CD4-positive, alpha-beta T cell treated with Interleukin-12 subunit alpha and Interleukin-12 subunit beta, for 1 hour (primary cell): ENCODE data around the gene RIC1.
"Not testable (repeated sequence)": the region's sequence is repeated elsewhere in the genome, so short reads cannot be mapped to it uniquely, and the experiment has no call there.

Experiments used
- DNase-seq: peaks from one replicate; pipeline ENCODE4 v3.0.0-alpha.2; 2020

The RIC1 gene, protein sequence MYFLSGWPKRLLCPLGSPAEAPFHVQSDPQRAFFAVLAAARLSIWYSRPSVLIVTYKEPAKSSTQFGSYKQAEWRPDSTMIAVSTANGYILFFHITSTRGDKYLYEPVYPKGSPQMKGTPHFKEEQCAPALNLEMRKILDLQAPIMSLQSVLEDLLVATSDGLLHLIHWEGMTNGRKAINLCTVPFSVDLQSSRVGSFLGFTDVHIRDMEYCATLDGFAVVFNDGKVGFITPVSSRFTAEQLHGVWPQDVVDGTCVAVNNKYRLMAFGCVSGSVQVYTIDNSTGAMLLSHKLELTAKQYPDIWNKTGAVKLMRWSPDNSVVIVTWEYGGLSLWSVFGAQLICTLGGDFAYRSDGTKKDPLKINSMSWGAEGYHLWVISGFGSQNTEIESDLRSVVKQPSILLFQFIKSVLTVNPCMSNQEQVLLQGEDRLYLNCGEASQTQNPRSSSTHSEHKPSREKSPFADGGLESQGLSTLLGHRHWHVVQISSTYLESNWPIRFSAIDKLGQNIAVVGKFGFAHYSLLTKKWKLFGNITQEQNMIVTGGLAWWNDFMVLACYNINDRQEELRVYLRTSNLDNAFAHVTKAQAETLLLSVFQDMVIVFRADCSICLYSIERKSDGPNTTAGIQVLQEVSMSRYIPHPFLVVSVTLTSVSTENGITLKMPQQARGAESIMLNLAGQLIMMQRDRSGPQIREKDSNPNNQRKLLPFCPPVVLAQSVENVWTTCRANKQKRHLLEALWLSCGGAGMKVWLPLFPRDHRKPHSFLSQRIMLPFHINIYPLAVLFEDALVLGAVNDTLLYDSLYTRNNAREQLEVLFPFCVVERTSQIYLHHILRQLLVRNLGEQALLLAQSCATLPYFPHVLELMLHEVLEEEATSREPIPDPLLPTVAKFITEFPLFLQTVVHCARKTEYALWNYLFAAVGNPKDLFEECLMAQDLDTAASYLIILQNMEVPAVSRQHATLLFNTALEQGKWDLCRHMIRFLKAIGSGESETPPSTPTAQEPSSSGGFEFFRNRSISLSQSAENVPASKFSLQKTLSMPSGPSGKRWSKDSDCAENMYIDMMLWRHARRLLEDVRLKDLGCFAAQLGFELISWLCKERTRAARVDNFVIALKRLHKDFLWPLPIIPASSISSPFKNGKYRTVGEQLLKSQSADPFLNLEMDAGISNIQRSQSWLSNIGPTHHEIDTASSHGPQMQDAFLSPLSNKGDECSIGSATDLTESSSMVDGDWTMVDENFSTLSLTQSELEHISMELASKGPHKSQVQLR (N-terminal part only)

DNA sequence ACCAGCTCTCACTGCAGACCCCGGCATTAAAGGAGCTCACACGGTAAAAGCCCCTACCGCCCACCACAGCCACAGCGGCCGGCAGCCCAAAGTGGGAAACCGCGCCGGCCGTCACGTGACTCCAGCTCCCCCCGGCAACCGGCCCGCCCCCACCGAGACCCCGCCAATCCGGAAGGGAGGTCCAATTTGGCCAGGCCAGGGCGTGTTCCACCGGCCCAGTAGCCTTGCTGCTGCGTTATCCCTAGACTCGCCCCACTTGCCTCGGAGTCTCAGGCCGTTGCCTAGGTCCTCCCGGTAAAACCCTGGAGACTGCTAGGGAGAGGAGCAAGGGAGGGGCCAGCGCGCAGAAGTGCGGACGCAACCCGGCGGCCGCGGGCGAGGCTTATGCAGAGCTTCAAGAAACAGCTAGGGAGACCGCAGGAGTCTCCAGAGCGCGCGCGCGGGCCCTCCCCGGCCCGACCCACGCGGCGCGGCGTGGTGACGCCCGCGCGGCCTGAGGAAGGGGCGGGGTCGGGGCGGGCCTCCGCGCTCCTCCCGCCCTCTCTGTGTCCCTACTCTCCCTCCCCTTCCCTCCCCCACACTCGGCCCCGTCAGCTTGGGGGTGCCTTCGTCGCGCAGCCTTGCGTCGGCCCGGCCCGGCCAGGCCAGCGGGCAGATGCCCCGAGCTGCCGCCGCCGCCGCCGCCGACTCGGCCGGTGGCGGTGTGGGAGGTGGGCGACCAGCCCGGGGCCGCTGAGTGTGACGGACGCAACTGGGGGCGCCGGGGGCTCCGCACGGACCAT, at the start of gene RIC1:
Gene RIC1, plus strand, starts transcription at position 578 of the 782 bp plus-strand sequence. Its CDS starts 203 bp downstream, at position 781.
- DNase-seq: peak; percentile 91

DNA sequence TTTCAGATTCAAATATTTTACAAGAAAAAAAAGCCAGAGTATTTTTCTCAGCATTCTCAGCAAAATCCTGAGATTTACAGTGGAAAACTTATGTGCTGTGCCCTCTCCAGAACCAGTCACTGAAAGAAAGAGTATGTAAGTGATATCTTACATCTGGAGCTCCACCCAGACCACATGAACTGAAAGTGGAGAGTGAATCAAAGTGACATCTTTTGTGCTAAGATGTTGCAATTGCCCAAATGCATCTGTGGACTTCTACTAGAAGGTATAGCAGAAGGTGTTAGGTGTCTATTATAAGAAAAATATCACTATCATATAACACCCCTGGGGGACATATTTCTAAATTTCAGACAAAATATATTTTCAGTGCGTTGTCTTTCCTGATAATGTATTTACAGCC, 49.0 kb upstream of the RIC1 start:
- DNase-seq: no peak

DNA sequence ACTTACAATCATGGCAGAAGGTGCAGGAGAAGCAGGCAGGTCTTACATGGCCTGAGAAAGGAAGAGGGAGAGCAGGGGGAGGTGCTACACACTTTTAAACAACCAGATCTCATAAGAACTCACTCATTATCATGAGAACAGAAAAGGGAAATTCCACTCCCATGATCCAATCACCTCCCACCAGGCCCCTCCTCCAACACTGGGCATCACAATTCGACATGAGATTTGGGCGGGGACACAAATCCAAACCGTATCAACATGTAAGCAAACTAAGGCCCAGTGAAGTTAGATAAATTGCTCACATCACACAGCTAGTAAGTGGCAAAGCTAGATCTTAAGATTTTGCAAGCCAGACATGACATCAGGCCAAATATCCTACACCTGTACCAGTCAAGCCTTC, 48.3 kb upstream of the RIC1 start:
- DNase-seq: no peak

- DNase-seq: not testable (repeated sequence)
These were observed 47.2 kb upstream of the RIC1 start for GRCh38 chr9:5581706-5582105.

DNA sequence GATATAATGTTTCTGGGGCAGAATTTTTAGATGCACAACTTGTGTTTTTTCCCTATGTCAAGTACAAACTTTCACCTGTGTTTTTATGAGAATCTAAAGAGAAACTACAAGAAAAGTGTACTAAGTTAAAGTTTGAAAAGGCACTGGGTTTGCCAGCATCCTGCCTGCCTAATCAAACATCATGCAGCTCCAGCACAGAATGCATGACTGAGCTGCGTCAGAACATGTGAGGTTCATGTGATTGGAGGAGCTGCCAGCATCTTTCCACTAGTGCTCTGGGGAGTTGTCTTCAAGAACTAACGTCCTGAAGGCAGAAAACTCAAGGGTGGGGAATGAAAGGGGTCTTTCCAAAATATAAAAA, 46.1 kb upstream of the RIC1 start:
- peak; percentile 43 for DNase-seq

- peak; percentile 35 for DNase-seq
These were observed 42.5 kb upstream of the RIC1 start for GRCh38 chr9:5586391-5586802.

- peak; percentile 20 for DNase-seq
These were observed 41.9 kb upstream of the RIC1 start for GRCh38 chr9:5587024-5587423.

DNA sequence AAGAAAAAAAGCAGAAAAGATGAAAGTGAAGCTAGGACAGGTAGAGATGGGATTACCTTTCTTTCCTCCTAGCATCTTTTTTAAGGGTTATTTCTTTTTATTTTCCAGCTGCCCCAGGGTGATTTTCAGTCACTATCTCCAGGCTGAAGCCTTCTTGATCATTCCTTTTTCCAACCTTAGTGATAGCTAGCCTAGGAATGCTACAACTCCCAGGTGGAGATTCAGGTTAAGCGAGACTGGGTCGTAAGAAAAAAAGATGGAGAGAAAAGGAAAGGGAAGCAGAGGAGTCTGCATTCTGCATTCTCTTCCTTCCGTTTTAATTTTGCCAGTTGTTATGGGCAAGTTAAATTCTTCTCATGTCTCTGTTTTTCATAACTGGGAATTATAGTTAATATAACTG, 36.7 kb upstream of the RIC1 start:
- no peak for DNase-seq

DNA sequence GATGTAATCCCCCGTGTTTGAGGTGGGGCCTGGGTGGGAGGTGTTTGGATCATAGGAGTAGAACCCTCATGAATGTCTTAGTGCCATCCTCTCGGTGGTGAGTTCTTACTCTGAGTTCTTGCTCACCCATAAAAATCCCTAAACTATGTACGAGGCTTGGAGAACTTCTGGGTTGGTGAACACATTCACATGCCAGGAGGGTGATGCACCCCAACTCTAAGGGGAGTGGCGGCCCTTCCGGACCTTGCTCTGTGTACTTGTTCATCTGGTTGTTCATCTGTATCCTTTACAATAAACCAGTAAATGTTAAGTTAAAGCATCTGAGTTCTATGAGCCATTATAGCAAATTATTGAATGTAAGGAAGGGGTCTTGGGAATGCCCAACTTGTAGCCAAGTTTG, 36.0 kb upstream of the RIC1 start:
- no peak for DNase-seq

GRCh38 chr9:5593904-5594303, 35.0 kb upstream of the RIC1 start:
- no peak for DNase-seq

GRCh38 chr9:5596173-5596572, 32.7 kb upstream of the RIC1 start:
- DNase-seq: no peak

DNA sequence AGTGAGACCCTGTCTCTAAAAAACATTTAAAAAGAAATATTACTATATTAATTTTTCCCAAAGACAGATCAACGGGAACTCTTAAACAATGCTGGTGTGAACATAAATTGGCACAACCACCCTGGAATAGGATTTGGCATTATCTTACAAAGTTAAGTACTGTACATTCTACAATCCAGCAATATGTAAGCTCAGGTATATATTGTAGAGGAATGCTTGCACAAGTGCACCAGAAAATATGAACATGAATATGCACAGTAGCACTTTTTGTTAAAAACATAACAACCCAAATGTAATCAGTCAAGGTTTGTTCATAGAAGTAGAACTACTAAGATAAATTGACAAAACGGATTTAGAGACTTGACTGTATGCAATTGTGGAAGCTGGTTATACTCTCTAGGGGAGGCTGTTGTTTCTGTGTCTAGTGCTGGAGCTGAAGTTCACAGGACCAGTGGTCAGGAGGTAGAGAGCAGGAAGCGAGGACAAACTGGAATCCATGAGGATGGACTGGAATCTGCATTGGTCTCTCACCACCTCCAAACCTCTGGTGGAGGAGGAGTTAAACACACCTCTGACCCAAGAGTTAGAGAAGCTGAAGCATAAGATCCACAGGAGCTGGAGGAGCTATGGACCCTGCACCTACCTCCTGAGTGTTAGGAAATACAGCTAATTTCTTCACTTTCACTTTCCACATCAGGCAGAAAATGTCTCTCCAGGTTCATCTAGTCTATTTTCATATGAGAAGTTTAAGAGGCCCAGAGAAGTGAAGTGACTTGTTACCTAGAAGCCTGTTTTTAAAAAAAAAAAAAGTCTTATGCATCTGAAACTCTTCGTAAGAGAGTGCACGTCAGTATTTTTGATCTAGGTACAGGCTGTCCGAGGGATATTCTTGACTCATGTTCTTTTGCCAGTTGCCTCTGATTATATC, 20.3 kb upstream of the RIC1 start:
- DNase-seq: no peak

DNA sequence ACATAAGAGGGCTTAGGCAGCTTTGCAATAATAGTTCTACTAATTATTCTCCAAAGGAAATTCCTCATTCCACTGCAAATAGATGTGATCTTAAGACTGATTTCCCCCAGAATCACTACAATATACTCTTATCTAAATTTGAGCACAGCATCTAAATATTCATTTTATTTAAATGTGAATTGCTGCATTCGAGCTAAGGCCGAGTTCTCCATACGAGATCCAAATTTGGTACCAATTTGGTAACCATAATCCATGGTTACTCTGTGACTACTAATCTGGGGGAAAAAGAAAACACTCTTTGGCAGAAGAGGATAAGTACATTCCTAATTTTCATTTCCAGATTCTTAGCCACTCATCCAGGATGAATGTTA, 19.7 kb upstream of the RIC1 start:
- DNase-seq: no peak

DNA sequence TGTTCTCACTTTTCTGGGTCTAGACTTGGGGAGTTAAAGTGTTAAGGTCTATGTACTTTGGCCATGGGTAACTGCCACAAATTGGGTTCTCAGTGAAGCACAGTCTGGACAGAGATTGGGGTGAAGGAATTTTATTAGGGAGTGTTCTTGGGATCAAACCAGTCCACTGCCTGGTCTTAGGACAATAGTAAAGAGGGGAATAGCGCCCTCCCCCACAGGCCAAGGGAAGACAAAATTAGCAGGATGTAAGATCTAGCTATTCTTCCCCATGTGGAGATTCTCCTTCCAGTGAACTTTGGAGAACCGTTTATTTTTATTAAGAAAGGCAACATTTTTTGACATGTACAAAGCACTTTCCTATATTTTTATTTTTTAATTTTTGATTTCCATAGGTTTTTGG, 18.4 kb upstream of the RIC1 start:
- no peak for DNase-seq

GRCh38 chr9:5611321-5612184, 17.4 kb upstream of the RIC1 start:
- DNase-seq: no peak

- no peak for DNase-seq
These were observed 16.7 kb upstream of the RIC1 start for GRCh38 chr9:5612185-5612530.

DNA sequence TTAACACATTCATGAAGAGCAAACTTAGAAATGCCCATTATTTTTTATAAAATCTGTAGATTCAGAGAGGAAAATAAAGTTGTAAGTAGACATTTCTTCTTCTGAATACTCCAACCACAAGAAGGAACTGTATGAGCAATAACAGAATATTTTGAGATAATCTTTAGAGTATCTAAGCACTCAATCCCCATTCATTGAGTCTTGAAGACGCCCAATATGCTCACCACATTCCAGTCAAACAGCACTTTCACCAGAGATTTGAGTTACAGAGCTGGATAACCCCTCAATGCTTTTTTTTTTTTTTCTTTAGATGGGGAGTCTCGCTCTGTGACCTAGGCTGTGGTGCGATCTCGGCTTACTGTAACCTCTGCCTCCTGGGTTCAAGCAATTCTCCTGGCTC, 14.7 kb upstream of the RIC1 start:
- no peak for DNase-seq

DNA sequence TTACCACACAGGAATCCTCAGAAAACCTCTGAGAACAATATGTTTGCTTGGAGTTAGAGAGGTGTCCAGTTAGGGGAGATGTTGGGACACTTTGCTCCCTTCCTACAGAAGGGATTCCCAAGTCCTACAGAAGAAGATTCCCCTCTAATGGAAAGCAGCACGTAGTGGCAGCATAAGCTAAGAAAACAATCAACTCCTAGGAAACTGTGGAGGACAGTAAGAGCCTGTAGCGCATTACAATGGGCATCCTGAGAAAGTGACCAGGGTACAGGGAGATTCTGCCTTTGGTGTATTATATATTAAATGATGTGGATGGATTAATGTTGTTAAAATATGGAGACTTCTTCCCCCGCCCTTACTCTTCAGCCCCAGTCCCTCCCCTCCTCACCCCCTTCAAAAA, 13.9 kb upstream of the RIC1 start:
- DNase-seq: no peak

DNA sequence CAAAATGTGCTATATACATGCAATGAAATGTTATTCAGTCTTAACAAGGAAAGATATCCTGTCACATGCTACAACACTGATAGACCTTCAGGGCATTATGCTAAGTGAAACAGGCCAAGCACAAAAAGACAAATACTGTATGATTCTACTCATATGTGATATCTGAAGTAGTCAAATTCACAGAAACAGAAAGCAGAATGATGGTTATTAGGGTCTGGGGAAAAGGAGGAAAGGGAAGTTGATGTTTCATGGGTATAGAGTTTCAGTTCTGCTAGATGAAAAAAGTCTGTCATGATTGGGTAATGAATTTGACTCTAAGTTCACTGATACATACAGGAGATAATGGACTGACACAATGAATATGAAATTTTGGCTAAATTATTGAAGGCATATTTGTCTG, 11.2 kb upstream of the RIC1 start:
- no peak for DNase-seq

DNA sequence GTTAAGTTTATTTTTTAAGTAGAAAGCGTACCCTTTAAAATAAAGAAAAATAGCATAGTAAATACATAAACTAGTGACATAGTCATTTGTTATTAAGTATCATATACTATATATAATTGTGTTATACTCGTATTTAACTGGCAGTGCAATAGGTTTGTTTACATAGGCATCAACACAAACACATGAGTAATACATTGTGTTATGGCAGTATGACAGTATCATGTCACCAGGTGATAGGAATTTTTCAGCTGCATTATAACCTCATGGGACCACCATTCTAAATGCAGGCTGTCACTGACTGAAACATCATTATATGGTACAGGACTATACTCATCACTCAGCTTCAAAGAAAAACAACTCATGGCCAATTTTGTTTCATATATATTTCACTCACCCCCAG, 8.4 kb upstream of the RIC1 start:
- no peak for DNase-seq

DNA sequence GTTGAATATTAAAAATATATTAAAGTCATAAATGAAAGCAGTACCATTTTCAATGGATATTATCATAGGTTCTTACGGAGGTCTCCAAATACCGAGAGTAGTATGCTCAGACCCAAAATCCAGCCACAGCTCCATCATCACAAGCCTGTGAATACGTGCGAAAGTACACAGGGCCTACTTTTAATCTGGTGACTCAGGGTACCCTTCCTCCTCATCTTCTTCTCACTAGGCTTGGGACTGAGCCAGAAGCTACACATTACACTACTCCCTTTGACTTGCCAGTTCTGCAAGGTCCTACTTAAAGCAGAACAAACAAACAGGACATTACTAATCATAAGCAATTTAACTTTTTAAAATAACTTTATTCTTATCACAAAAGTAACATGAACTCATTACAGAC, 7.6 kb upstream of the RIC1 start:
- no peak for DNase-seq
